ENCODE results near the gene SEMA3G. TPM values are rescaled to one million over a fixed set of nuclear protein-coding genes. Genes with fewer than 3 reads are reported as not detected.

Gene SEMA3G
- total and polyA plus RNA-seq, 2 experiments from 2014 or later, result 0.47 to 2.5 TPM

DNA sequence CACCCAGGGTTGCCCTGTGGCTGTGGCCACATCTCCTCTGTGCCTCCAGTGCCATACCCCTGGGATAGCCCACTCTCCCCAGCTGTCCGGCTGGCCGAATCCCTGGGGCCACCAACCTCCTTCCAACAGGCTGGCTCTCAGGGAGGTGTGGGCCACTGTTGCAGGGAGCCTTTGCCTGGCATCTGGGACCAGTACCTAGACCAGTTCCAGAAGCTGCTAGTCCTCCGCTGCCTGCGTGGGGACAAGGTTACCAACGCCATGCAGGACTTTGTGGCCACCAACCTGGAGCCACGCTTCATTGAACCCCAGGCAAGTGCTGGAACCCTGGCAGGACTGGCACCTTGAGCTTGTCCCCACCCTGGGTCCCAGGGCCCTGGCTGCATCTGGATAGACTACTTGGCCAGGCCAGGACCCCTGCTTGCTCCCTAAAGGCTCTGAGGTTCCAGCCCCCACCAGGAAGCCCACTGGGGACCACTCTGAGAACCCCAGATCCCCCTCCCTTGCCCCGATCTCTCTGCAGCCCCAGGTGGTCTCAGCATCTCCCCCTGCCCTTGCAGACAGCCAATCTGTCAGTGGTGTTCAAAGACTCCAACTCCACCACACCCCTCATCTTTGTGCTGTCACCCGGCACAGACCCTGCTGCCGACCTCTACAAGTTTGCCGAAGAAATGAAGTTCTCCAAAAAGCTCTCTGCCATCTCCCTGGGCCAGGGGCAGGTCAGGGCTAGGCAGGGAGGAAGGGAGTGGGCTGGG, 50.0 kb downstream of the SEMA3G start:
- Histone ChIP-seq H2AFZ (no peak overlapping the region), H3K27ac (ENCODE audit: low read depth) (no peak overlapping the region), H3K9me2 (ENCODE audit: insufficient read depth) (no peaks in the 10 kb centered on the region), H4K20me1 (replicated peaks; ENCODE audit: insufficient read depth) (no peaks in the 10 kb centered on the region), H3K79me2 (replicated peaks; ENCODE audit: insufficient read depth) (no peaks in the 10 kb centered on the region), H3K4me1 (ENCODE audit: insufficient read depth) (no peaks in the 10 kb centered on the region), H3K36me3 (ENCODE audit: insufficient read depth) (no peaks in the 10 kb centered on the region), H3K4me3 (no peak overlapping the region), H3K27me3 (ENCODE audit: insufficient read depth) (no peaks in the 10 kb centered on the region), H3K4me2 (no peak overlapping the region), H3F3A (replicated peaks; ENCODE audit: low read depth) (no peaks in the 10 kb centered on the region)
- no peak for ATAC-seq
- DNase-seq (ENCODE audit: low spot score), result no peak
- Mint-ChIP-seq H3K4me1 (no peaks in the 10 kb centered on the region; the same call in 2 of the 3 replicates), H3K36me3 (ENCODE audit: low read depth) (no peaks in the 10 kb centered on the region), H3K27ac (no peak overlapping the region), H3K27me3 (ENCODE audit: insufficient read depth, low read depth, poor library complexity) (peaks cover 23% of the 10 kb centered on the region), H3K4me3 (no peak overlapping the region), H3K9me3 (no peaks in the 10 kb centered on the region; the same call in 2 of the 3 replicates)
- TF ChIP-seq ZNF114 (CRISPR knock-in tag; IDR thresholded peaks at IDR 0.05) (no peak), EZH2phosphoT487 (IDR thresholded peaks at IDR 0.05; ENCODE audit: unreplicated experiment) (no peak), ETS1 (IDR thresholded peaks at IDR 0.05) (no peak), NANOG (IDR thresholded peaks at IDR 0.05; ENCODE audit: borderline replicate concordance) (no peak), ZNF331 (CRISPR knock-in tag; IDR thresholded peaks at IDR 0.05; ENCODE audit: low read depth) (no peak), STAT1 (IDR thresholded peaks at IDR 0.05; ENCODE audit: unreplicated experiment) (no peak), CREB1 (CRISPR knock-in tag; IDR thresholded peaks at IDR 0.05; ENCODE audit: low read depth) (no peak), EZH2 (IDR thresholded peaks at IDR 0.05; ENCODE audit: low read depth, unreplicated experiment) (no peak), POLR2AphosphoS5 (IDR thresholded peaks at IDR 0.05; ENCODE audit: low read depth) (no peak), JUNB (IDR thresholded peaks at IDR 0.05; ENCODE audit: unreplicated experiment) (no peak)
- TF ChIP-seq, protein P1, sequence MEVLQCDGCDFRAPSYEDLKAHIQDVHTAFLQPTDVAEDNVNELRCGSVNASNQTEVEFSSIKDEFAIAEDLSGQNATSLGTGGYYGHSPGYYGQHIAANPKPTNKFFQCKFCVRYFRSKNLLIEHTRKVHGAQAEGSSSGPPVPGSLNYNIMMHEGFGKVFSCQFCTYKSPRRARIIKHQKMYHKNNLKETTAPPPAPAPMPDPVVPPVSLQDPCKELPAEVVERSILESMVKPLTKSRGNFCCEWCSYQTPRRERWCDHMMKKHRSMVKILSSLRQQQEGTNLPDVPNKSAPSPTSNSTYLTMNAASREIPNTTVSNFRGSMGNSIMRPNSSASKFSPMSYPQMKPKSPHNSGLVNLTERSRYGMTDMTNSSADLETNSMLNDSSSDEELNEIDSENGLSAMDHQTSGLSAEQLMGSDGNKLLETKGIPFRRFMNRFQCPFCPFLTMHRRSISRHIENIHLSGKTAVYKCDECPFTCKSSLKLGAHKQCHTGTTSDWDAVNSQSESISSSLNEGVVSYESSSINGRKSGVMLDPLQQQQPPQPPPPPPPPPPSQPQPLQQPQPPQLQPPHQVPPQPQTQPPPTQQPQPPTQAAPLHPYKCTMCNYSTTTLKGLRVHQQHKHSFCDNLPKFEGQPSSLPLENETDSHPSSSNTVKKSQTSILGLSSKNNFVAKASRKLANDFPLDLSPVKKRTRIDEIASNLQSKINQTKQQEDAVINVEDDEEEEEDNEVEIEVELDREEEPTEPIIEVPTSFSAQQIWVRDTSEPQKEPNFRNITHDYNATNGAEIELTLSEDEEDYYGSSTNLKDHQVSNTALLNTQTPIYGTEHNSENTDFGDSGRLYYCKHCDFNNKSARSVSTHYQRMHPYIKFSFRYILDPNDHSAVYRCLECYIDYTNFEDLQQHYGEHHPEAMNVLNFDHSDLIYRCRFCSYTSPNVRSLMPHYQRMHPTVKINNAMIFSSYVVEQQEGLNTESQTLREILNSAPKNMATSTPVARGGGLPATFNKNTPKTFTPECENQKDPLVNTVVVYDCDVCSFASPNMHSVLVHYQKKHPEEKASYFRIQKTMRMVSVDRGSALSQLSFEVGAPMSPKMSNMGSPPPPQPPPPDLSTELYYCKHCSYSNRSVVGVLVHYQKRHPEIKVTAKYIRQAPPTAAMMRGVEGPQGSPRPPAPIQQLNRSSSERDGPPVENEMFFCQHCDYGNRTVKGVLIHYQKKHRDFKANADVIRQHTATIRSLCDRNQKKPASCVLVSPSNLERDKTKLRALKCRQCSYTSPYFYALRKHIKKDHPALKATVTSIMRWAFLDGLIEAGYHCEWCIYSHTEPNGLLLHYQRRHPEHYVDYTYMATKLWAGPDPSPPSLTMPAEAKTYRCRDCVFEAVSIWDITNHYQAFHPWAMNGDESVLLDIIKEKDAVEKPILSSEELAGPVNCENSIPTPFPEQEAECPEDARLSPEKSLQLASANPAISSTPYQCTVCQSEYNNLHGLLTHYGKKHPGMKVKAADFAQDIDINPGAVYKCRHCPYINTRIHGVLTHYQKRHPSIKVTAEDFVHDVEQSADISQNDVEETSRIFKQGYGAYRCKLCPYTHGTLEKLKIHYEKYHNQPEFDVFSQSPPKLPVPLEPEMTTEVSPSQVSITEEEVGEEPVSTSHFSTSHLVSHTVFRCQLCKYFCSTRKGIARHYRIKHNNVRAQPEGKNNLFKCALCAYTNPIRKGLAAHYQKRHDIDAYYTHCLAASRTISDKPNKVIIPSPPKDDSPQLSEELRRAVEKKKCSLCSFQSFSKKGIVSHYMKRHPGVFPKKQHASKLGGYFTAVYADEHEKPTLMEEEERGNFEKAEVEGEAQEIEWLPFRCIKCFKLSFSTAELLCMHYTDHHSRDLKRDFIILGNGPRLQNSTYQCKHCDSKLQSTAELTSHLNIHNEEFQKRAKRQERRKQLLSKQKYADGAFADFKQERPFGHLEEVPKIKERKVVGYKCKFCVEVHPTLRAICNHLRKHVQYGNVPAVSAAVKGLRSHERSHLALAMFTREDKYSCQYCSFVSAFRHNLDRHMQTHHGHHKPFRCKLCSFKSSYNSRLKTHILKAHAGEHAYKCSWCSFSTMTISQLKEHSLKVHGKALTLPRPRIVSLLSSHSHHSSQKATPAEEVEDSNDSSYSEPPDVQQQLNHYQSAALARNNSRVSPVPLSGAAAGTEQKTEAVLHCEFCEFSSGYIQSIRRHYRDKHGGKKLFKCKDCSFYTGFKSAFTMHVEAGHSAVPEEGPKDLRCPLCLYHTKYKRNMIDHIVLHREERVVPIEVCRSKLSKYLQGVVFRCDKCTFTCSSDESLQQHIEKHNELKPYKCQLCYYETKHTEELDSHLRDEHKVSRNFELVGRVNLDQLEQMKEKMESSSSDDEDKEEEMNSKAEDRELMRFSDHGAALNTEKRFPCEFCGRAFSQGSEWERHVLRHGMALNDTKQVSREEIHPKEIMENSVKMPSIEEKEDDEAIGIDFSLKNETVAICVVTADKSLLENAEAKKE (CRISPR knock-in tag; IDR thresholded peaks at IDR 0.05), result no peak
- TF ChIP-seq, protein P2, sequence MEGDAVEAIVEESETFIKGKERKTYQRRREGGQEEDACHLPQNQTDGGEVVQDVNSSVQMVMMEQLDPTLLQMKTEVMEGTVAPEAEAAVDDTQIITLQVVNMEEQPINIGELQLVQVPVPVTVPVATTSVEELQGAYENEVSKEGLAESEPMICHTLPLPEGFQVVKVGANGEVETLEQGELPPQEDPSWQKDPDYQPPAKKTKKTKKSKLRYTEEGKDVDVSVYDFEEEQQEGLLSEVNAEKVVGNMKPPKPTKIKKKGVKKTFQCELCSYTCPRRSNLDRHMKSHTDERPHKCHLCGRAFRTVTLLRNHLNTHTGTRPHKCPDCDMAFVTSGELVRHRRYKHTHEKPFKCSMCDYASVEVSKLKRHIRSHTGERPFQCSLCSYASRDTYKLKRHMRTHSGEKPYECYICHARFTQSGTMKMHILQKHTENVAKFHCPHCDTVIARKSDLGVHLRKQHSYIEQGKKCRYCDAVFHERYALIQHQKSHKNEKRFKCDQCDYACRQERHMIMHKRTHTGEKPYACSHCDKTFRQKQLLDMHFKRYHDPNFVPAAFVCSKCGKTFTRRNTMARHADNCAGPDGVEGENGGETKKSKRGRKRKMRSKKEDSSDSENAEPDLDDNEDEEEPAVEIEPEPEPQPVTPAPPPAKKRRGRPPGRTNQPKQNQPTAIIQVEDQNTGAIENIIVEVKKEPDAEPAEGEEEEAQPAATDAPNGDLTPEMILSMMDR (conservative IDR thresholded peaks at IDR 0.05; ENCODE audit: low read depth in 2 of 2), result no peak
- TF ChIP-seq, protein P3, sequence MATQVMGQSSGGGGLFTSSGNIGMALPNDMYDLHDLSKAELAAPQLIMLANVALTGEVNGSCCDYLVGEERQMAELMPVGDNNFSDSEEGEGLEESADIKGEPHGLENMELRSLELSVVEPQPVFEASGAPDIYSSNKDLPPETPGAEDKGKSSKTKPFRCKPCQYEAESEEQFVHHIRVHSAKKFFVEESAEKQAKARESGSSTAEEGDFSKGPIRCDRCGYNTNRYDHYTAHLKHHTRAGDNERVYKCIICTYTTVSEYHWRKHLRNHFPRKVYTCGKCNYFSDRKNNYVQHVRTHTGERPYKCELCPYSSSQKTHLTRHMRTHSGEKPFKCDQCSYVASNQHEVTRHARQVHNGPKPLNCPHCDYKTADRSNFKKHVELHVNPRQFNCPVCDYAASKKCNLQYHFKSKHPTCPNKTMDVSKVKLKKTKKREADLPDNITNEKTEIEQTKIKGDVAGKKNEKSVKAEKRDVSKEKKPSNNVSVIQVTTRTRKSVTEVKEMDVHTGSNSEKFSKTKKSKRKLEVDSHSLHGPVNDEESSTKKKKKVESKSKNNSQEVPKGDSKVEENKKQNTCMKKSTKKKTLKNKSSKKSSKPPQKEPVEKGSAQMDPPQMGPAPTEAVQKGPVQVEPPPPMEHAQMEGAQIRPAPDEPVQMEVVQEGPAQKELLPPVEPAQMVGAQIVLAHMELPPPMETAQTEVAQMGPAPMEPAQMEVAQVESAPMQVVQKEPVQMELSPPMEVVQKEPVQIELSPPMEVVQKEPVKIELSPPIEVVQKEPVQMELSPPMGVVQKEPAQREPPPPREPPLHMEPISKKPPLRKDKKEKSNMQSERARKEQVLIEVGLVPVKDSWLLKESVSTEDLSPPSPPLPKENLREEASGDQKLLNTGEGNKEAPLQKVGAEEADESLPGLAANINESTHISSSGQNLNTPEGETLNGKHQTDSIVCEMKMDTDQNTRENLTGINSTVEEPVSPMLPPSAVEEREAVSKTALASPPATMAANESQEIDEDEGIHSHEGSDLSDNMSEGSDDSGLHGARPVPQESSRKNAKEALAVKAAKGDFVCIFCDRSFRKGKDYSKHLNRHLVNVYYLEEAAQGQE (IDR thresholded peaks at IDR 0.05; ENCODE audit: unreplicated experiment), result no peak

Measured in GM23338 (cell line).